B cell (primary cell): ENCODE measurements around the gene SYTL4.

Experiments
- EZH2 ChIP-seq: IDR thresholded peaks from 2 replicates; pipeline ENCODE4 v1.6.1; 2012; ENCODE audit warnings: borderline replicate concordance, low read depth, mild to moderate bottlenecking, moderate library complexity, low read length; ENCODE audit not compliant: insufficient read depth, poor library complexity, severe bottlenecking
- TF ChIP-seq, protein P1 (sequence below): fragments of 200-600 bp; IDR thresholded peaks from one replicate; pipeline ENCODE4 v1.8.0; 2022; ENCODE audit warnings: antibody characterized with exemption, mild to moderate bottlenecking

- TF ChIP-seq, protein P1, sequence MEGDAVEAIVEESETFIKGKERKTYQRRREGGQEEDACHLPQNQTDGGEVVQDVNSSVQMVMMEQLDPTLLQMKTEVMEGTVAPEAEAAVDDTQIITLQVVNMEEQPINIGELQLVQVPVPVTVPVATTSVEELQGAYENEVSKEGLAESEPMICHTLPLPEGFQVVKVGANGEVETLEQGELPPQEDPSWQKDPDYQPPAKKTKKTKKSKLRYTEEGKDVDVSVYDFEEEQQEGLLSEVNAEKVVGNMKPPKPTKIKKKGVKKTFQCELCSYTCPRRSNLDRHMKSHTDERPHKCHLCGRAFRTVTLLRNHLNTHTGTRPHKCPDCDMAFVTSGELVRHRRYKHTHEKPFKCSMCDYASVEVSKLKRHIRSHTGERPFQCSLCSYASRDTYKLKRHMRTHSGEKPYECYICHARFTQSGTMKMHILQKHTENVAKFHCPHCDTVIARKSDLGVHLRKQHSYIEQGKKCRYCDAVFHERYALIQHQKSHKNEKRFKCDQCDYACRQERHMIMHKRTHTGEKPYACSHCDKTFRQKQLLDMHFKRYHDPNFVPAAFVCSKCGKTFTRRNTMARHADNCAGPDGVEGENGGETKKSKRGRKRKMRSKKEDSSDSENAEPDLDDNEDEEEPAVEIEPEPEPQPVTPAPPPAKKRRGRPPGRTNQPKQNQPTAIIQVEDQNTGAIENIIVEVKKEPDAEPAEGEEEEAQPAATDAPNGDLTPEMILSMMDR, result no peak
- TF ChIP-seq EZH2, result no peak
Observed at GRCh38 chrX:100698551-100698950, 33.4 kb downstream of the SYTL4 start.
